Brain microvascular endothelial cell (primary cell): Measurements from ENCODE around the gene C22orf31.

Experiments used
- DNase-seq: peaks from one replicate; pipeline ENCODE4 v3.0.0-alpha.2; 2020
- H3K27ac ChIP-seq: fragments of 250-450 bp; sonication (Bioruptor Pico); 2 replicates; pipeline ENCODE4 v1.5.1; 2020; ENCODE audit warnings: mild to moderate bottlenecking, moderate library complexity
- H3K27me3 ChIP-seq: fragments of 250-450 bp; sonication (Bioruptor Pico); replicated peaks from 2 replicates; pipeline ENCODE4 v1.5.1; 2020; ENCODE audit warnings: mild to moderate bottlenecking
- H3K36me3 ChIP-seq: fragments of 250-450 bp; sonication (Bioruptor Pico); replicated peaks from 2 replicates; pipeline ENCODE4 v1.5.1; 2020; ENCODE audit warnings: mild to moderate bottlenecking
- H3K4me3 ChIP-seq: 2 replicates; pipeline ENCODE4 v1.5.1; 2011; ENCODE audit warnings: low read depth, mild to moderate bottlenecking, control low read depth, low read length, moderate library complexity
- CTCF ChIP-seq: IDR thresholded peaks from 2 replicates; pipeline ENCODE4 v1.5.1; 2011; ENCODE audit warnings: low read depth, mild to moderate bottlenecking, moderate library complexity, low read length, control low read depth, inconsistent platforms; ENCODE audit errors: missing control alignments
- in situ Hi-C: cut with HindIII; loops from 2 replicates; pipeline ENCODE4 v1.10.0; 2017; ENCODE audit warnings: low sequenced_read_pairs, low pct_ligation_motif_present

Gene C22orf31

GRCh38 chr22:29014773-29015172 is 46.9 kb downstream of the C22orf31 start:
- no peaks in the 10 kb centered on the region for H3K36me3 ChIP-seq
- no peak overlapping the region for H3K4me3 ChIP-seq
- no peak for DNase-seq
- no peak for TF ChIP-seq CTCF
- in situ Hi-C loops: no loop called here
- no peaks in the 10 kb centered on the region for H3K27me3 ChIP-seq
- no peak overlapping the region for H3K27ac ChIP-seq

GRCh38 chr22:29014293-29014692 is 47.3 kb downstream of the C22orf31 start:
- H3K27me3 ChIP-seq: no peaks in the 10 kb centered on the region
- H3K27ac ChIP-seq: no peak overlapping the region
- in situ Hi-C loops: no loop called here
- H3K36me3 ChIP-seq: no peaks in the 10 kb centered on the region
- no peak for DNase-seq
- H3K4me3 ChIP-seq: no peak overlapping the region
- TF ChIP-seq CTCF: no peak

- in situ Hi-C loops: no loop called here
- no peaks in the 10 kb centered on the region for H3K27me3 ChIP-seq
Measured at GRCh38 chr22:29012952-29013351, 48.7 kb downstream of the C22orf31 start.

GRCh38 chr22:29012101-29012433 is 49.6 kb downstream of the C22orf31 start:
- Histone ChIP-seq H3K27ac (no peak overlapping the region), H3K27me3 (no peaks in the 10 kb centered on the region), H3K36me3 (no peaks in the 10 kb centered on the region), H3K4me3 (no peak overlapping the region)
- no peak for DNase-seq
- TF ChIP-seq CTCF: no peak
- in situ Hi-C loops: no loop called here

More at GRCh38 chr22:29012952-29013351, 48.7 kb downstream of the C22orf31 start:
- H3K27ac ChIP-seq: no peak overlapping the region
- no peak for TF ChIP-seq CTCF
- DNase-seq: no peak
- H3K4me3 ChIP-seq: no peak overlapping the region
- H3K36me3 ChIP-seq: no peaks in the 10 kb centered on the region

GRCh38 chr22:29011240-29012100 is 50.2 kb downstream of the C22orf31 start:
- in situ Hi-C loops: no loop called here
- no peak for DNase-seq
- no peak for TF ChIP-seq CTCF
- Histone ChIP-seq H3K27me3 (no peaks in the 10 kb centered on the region), H3K4me3 (no peak overlapping the region), H3K36me3 (no peaks in the 10 kb centered on the region), H3K27ac (no peak overlapping the region)

- TF ChIP-seq CTCF: no peak
- DNase-seq: peak; percentile 6
- H3K4me3 ChIP-seq: no peak overlapping the region
- no peaks in the 10 kb centered on the region for H3K27me3 ChIP-seq
- H3K36me3 ChIP-seq: no peaks in the 10 kb centered on the region
- H3K27ac ChIP-seq: no peak overlapping the region
- in situ Hi-C loops: no loop called here
Measured at GRCh38 chr22:29009148-29009547, 52.5 kb downstream of the C22orf31 start.
